ENCODE results near the gene NPNT.

Gene NPNT

DNA sequence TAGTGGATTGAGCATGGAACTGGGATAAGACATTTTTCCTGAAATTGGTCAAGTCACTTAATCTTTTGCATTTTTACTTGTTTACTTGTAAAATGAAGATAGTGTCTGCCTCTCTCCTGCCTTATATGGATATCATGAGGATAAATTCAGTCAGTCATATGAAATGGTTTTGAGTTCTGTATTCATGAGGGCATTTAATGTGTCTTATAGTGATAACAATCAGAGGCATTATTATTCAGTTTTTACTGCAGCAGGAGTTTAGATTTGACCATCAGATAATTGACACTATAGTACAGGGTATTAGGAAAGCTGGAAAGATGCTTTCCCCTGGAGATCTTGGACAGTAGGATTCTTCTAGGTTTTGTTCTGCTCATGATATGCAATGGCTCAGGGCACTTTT is 26.0 kb downstream of the NPNT start:
- DNase-seq: no peak

- DNase-seq: no peak
Measured at GRCh38 chr4:105923497-105924238, 28.4 kb downstream of the NPNT start.

- no peak for DNase-seq
Measured at GRCh38 chr4:105924341-105924740, 29.1 kb downstream of the NPNT start.

GRCh38 chr4:105930698-105931097 is 35.4 kb downstream of the NPNT start:
- no peak for DNase-seq

DNA sequence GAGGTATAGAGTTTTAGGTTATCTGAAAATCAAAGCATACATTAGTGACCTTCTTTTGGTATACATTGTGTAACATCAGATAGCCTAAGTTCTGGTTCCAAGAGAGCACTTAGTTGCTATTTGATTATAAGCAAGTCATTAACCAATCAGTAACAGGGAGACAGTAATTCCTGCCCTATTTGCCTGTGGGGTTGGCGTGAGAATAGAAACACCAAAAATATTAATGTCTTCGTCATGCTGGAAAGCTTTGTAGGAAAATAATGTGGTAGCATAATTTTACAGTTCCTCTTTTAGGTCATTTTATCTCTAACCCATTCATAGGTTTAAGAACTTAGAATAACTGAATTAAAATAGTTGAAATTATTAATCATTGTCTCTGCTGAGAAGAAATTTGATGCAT is 37.8 kb downstream of the NPNT start:
- no peak for DNase-seq

DNA sequence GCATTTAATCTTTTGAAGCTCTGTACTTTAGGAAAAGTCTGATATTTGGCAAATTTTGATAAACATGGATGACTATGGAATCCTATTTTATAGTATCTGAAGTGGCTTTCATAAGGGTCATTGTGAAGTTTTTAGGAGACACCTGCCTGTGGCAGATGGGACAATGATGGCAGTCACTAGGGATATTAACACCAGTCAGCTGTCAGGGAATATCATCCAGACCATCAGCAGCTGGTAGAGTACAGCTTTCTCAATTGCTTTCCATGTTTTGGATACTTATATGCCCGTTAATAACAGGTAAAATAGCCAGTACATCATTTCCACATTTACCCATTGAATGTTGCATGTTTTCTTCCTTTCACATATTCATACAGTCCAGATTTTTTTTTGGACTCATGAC is 39.1 kb downstream of the NPNT start:
- DNase-seq: no peak

GRCh38 chr4:105936901-105937300 is 41.6 kb downstream of the NPNT start:
- DNase-seq: no peak

- no peak for DNase-seq
Measured at GRCh38 chr4:105937759-105938158, 42.5 kb downstream of the NPNT start.

DNA sequence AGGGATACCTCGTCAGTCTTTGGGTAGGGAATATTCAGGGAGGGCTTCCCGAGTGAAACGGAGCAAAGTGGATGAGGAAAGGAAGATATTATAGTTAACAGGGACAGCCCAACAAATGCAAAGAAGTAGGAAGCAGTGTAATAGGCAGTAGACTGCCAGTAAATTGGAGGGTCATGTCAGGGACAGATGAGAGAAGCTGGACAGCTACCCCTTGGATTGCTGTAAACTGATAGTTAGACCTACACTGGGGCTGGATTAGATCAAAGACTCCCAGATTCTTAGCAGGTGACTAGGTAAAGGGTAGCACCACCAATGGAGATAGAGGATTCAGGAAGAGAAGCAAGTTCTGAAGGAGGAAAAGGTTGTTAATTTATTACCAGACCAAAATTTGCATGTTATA is 48.0 kb downstream of the NPNT start:
- no peak for DNase-seq

DNA sequence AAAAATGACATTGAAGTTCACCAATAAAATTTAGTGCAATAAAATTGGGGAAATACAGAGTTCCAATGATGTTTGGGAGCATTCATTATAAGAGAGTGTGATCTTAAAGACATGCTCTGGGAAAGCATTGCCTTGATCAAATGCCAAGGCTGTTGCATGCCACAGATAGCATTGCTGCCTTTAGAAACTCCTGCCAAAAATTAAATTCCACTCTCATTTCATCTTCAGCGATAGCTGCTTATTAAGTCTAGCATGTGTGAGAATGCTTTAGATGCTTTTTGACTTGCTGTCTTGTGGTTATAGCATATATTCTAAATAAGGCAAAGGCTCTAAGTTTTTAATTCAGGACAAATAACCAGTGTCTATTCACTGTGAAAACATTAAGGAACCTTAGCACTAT is 49.3 kb downstream of the NPNT start:
- no peak for DNase-seq

DNA sequence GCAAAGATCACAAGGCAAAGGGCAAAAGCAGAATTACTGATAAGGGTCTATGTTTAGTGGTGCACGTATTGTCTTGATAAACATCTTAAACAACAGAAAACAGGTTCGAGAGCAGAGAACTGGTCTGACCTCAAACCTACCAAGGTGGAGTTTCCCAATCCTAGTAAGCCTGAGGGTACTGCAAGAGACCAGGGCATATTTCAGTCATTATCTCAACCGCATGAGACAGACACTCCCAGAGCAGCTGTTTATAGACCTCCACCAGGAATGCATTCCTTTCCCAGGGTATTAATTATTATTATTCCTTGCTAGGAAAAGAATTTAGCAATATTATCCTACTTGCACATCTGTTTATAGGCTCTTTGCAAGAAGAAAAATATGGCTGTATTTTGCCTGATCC is 51.5 kb downstream of the NPNT start:
- no peak for DNase-seq

DNA sequence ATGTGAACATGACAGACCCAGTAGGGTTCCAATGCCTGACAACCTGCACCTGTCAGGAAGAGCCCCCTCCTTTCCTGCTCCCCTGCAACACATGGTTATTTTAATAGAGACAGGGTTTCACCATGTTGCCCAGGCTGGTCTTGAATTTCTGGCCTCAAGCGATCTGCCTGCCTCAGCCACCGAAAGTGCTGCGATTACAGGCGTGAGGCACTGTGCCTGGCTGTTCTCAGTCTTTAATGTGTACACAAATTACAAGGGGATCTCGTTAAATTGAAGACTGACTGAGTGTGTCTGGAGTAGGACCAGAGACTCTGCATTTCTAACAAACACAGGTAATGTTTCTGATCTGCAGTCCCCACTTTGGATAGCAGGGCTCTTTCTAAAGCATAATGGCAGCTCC is 55.4 kb downstream of the NPNT start:
- DNase-seq: no peak

DNA sequence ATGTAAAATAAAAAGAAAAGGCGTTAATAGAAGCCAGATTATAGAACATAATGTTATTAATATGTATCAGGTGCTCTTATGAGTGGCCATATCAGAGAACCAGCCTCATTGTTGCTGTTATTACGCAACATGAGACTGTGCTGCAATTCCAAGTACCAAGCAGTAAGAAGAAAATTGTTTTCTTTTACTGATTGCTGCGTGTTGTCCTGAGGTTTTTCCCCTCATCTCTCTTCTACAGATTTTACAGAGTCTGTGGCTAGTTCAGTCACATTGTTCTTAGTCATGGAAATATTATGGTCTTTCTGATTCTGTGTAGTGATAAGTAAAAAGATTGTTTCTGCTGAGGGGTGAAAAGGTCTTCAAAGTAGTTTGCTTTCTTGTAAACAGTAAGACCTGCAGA is 55.9 kb downstream of the NPNT start:
- DNase-seq: no peak

DNA sequence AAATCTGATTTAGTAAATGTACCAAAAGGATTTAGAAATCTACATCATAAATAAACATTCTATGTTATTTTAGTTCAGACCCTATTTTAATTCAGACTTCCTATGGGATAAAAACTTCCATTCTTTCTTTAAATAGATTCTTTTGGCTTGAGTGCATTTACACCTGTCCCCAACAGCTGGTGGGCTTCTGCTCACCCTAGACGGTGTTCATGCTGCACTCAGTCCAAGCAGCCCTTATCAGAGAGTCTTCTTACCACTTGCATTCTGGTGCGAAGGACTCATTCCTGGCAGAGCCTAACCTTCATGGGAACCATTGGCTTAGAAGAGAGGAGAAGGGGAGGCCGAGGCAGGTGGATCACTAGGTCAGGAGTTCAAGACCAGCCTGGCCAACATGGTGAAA is 57.3 kb downstream of the NPNT start:
- no peak for DNase-seq

DNA sequence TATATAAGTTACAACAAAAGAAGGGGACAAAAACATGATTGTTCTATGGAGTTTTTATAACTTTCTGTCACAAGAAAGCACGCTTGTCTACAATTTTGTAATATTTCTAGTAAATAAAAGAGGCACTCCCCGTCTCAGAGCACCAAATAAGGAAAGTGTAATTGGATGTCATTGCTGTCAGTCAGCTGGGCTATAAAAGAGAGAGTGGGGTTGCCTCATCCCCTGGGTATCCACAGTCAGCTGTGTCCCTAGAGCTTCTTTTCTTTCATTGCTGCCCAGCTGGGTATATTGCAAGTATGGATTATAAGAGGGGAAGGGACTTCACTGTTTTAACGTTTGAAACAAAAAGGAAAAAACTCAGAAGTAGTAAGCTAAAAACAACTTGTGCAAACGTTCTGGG is 61.3 kb downstream of the NPNT start:
- no peak for DNase-seq

DNA sequence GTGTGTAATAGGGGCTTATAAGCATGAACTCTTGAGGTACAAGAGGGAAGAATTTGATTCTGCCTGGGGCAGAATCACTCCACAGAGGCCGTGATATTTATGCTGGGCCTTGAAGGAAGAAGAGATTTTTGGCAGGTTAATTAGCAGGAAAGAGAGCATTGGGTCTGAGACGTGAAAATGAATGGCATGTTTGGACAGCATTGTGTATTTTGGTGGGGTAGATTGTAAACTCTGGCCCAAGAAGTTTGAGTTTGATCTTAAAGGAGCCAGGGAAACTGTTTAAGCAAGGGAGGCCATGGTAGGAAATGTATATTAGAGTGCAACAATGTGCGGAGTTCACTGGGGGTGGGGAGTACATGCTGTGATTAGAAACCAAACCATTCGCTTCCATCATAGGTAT is 62.4 kb downstream of the NPNT start:
- DNase-seq: no peak

DNA sequence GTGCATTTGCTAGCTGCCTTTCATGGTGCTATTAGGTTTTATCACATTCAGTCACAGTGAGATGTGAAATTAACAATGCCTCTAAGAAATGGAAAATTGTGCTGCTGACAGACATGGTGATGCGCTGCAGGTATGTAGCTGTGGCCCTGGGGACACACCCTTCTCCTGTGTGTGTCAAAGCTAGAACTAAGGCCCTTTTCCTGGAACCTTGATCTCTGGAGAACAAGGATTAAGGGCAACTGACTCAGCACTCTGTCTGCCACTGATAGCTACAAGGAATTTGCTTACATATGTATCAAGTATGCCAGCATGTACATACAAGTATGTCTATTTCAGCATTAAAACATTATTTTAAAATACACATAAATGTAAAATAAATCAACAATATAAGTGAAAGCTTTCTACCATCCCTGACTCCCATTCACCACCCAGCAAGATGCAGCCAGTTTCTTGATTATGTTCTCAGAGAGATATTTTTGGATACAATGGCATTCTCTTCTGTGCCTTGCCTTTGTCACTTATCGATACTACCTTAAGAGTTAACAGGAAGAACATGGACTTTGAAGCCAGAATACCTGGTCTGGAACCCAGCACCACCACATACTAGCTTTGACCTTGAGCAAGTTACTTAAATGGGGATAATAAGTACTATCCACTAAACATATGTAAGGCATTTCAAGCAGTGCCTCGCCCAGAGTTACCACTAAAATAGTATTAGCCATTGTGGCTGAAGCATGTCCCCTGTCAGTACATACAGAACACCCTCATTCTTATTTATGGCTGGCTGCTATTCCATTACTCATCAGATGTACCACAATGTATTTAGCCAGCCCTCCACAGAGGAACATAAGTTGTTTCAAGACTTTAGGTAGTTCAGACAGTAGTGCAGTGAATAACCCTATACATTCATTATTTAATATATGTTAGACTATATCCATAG is 68.5 kb downstream of the NPNT start:
- no peak for DNase-seq

- no peak for DNase-seq
Measured at GRCh38 chr4:105965183-105965800, 70.0 kb downstream of the NPNT start.

DNA sequence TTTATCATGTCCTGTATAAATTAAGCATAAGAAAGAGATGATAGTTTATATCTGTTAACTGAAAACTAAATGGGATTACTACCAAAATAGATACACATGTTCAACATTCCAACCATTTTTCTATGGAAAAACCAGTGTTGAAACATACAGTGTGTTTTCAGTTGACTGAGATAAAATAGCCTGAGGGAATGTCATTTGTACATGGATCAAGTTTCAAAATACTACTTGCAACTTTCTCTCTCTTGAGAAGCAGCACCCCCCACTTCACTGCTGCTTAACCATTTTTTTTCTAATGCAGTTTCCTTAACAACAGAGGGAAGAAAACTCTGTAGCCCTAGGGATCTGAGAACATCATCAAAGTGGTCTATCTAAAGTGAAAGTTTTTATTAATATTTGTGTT is 70.8 kb downstream of the NPNT start:
- no peak for DNase-seq

DNA sequence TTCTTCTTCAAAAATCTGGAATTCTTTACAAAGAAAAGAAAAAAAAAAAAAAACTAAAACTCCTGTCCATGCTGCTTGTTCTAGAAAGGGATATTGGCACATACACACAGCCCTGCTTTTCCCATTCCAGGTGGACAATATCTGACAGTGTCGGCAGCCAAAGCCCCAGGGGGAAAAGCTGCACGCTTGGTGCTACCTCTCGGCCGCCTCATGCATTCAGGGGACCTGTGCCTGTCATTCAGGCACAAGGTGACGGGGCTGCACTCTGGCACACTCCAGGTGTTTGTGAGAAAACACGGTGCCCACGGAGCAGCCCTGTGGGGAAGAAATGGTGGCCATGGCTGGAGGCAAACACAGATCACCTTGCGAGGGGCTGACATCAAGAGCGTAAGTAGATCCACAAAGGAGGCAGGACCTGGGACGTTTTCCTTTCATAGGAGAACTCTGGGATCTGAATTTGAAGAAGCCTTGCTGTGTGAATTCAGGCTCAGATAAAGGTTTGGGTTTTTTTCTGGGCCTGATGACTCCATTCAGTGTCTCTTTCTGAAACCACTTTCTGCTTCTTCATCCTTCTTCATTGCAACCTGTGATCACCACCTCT is 71.9 kb downstream of the NPNT start:
- no peak for DNase-seq

GRCh38 chr4:105969575-105969974 is 74.3 kb downstream of the NPNT start:
- DNase-seq: no peak

DNA sequence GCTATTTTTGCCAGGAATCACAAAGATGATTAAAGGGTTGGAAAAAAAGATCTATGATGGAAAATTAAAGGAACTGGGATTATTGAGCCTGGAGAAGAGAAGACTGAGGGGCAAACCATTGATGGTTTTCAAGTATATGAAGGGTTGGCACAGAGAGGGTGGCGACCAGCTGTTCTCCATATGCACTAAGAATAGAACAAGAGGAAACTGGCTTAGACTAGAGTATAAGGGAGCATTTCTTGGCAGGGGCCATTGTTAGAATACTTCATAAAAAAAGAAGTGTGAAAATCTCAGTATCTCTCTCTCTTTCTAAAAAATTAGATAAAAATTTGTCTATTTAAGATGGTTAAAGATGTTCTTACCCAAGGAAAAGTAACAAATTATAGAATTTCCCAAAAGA is 75.1 kb downstream of the NPNT start:
- no peak for DNase-seq

GRCh38 chr4:105971036-105971435 is 75.8 kb downstream of the NPNT start:
- DNase-seq: no peak
